Activated T-cell treated with anti-CD3 and anti-CD28 coated beads, Interleukin-2, amount 50 U/mL, for 72 hours (primary cell): Measurements from ENCODE around the gene SCGB2B2. TPM values are rescaled to one million over a fixed set of nuclear protein-coding genes. Genes with fewer than 3 reads are reported as not detected.

Source experiments
- ATAC-seq, 2 donors: fragments of 150-1000 bp; cut with Tn5 transposase; replicated peaks in 1 of 2; 2 replicates each; pipeline ENCODE4 v1.10.0; 2021; ENCODE audit warnings: moderate library complexity in 2 of 2, mild to moderate bottlenecking in 1 of 2
- DNase-seq, 2 donors: peaks; one replicate each; pipeline ENCODE4 v3.0.0; 2021 to 2022; ENCODE audit warnings: mixed read lengths in 1 of 2
- H3K27ac Mint-ChIP-seq: one replicate; pipeline ENCODE4 v1.8.0; 2022; ENCODE audit warnings: mild to moderate bottlenecking, moderate library complexity, mixed read lengths
- H3K27me3 Mint-ChIP-seq: one replicate; pipeline ENCODE4 v1.8.0; 2022; ENCODE audit warnings: low read depth, mixed read lengths
- H3K36me3 Mint-ChIP-seq, 2 donors: one replicate each; pipeline ENCODE4 v1.8.0; 2022; ENCODE audit warnings: mixed read lengths in 2 of 2, mild to moderate bottlenecking in 1 of 2; ENCODE audit not compliant: insufficient read depth in 2 of 2
- H3K4me1 Mint-ChIP-seq: one replicate; pipeline ENCODE4 v1.8.0; 2022; ENCODE audit warnings: low read depth, mixed read lengths
- H3K4me3 Mint-ChIP-seq, 2 donors: one replicate each; pipeline ENCODE4 v1.8.0; 2022; ENCODE audit warnings: mild to moderate bottlenecking in 2 of 2, mixed read lengths in 2 of 2, moderate library complexity in 2 of 2
- H3K9me3 Mint-ChIP-seq, 2 donors: one replicate each; pipeline ENCODE4 v1.8.0; 2022; ENCODE audit warnings: mixed read lengths in 2 of 2
- total RNA-seq, 2 donors: library from RNA; stranded (reverse); gene quantifications; one replicate each; pipeline ENCODE4 v1.2.3, GENCODE V29; 2022

Gene SCGB2B2
- total RNA-seq: 1 to 10 TPM; 1.4 to 1.6 TPM

DNA sequence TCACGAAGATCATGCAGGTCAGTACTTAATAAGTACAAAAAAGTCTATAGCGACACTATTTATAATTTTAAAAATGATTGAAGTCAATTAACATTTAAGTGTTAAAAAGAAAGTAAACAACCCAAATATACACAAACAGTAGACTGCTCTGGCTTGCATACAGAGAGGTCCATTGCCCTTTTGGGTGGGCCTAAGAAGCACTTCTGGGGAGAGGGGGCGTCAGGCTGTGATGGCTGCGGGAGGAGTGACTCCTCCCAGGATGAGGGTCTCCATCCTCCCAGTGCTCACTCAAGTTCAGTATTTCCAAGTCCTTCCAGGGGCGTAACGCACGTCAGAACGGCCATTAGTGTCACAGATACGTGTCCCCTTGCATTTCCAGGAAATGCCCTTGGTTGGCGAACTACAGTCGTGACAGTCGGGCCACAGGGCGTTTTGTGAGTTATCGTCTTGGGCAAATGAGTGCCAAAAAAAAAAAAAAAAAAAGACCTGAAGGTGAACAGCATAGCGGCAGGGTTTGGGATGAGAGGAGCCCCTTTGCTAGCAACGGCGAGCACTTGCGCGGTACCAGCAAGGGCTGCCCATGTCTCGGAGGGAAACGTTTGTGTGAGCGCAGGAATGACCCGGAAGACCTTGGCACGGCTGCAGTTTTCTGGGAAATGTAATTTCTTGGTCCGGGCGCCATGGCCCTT, at the start of gene SCGB2B2:
Gene SCGB2B2, minus strand, starts transcription at position 463 of the 689 bp plus-strand sequence. CDS start 82,596 bp downstream, outside the sequence.
- DNase-seq: peak in 1 of 2 donors; percentile 79
- peak within 1 kb of the TSS; percentile 98 to 99 for H3K4me3 Mint-ChIP-seq
- H3K36me3 Mint-ChIP-seq: peaks cover 27 to 43% of the 10 kb centered on the region in 2 donors
- peak; percentile 72 to 75 for ATAC-seq
- H3K27me3 Mint-ChIP-seq: no peaks in the 10 kb centered on the region
- peaks cover 32% of the 10 kb centered on the region for H3K4me1 Mint-ChIP-seq
- H3K9me3 Mint-ChIP-seq: peaks cover 8 to 9% of the 10 kb centered on the region in 2 donors
- peak within 1 kb of the TSS; percentile 100 for H3K27ac Mint-ChIP-seq

- H3K4me1 Mint-ChIP-seq: no peaks in the 10 kb centered on the region
- peaks cover 37% of the 10 kb centered on the region for H3K27me3 Mint-ChIP-seq
- ATAC-seq (no peak), DNase-seq (no peak)
- H3K9me3 Mint-ChIP-seq: no peaks in the 10 kb centered on the region
- no peak overlapping the region for H3K4me3 Mint-ChIP-seq
- H3K27ac Mint-ChIP-seq: no peak overlapping the region
- no peaks in the 10 kb centered on the region for H3K36me3 Mint-ChIP-seq
Measured at GRCh38 chr19:34725400-34725799, 48.4 kb upstream of the SCGB2B2 start.

DNA sequence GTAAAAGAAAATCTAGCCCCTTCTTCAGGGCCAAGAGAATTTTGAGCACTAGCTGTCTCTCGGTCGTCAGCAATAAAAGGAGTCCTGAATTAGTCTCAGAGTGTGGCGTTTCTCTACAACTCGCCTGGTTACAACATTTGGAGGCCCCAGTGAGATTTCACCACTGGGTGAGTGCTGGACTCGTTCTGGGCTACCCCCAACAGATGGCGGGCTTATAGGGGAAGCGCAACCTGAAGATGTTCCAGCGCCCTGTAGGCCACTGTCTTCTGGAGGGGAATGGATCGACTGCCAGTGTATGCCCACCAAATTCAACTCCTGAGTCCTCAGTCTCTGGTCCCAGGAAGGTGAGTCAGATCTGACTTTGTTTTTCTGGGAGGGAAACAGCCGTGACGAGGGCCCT, 45.4 kb upstream of the SCGB2B2 start:
- Mint-ChIP-seq H3K27ac (no peak overlapping the region), H3K27me3 (peaks cover 28% of the 10 kb centered on the region), H3K36me3 (no peaks in the 10 kb centered on the region), H3K4me3 (no peak overlapping the region), H3K9me3 (no peaks in the 10 kb centered on the region), H3K4me1 (no peaks in the 10 kb centered on the region)
- no peak for DNase-seq
- ATAC-seq: no peak

DNA sequence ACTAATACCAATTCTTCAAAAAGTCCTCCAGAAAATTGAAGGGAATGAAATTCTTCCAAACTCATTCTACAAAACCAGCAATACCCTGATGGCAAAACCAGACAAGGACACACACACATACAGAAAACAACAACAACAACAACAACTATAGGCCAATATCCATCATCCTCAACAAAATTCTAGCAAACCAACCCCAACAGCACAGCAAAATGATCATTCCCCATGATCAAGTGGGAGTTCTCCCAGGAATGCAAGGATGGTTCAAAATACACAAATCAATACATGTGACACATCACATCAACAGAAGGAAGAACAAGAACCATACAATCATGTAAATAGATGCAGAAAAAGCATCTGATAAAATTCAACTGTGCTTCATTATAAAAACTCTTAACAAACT, 38.4 kb upstream of the SCGB2B2 start:
- H3K27ac Mint-ChIP-seq: no peak overlapping the region
- peaks cover 10 to 13% of the 10 kb centered on the region in 2 donors for H3K36me3 Mint-ChIP-seq

DNA sequence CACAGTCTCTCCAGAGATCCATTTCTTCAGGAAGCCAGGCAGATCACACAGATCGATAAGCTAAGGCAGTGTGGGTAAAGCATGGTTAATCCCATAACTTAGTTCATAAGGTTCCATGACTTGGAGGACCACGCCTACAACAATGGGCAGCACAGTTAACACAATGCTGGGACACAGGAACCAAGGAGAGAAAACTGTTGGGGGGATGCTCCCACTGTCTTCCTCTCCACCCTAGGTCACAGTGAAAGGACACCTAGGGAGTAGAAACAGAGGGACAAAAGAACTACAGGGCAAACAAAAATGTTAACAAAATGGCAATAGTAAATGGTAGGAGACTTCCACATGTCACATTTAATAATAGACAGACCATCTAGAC, 36.3 kb upstream of the SCGB2B2 start:
- peaks cover 8 to 13% of the 10 kb centered on the region in 2 donors for H3K9me3 Mint-ChIP-seq
- H3K27me3 Mint-ChIP-seq: peaks cover 31% of the 10 kb centered on the region
- peaks cover 10 to 13% of the 10 kb centered on the region in 2 donors for H3K36me3 Mint-ChIP-seq
- peaks cover 5% of the 10 kb centered on the region for H3K4me1 Mint-ChIP-seq
- no peak overlapping the region for H3K27ac Mint-ChIP-seq
- DNase-seq: no peak
- no peak overlapping the region for H3K4me3 Mint-ChIP-seq
- ATAC-seq: no peak

More for the DNA sequence above, 38.4 kb upstream of the SCGB2B2 start:
- no peak for ATAC-seq
- Mint-ChIP-seq H3K4me3 (no peak overlapping the region), H3K27me3 (peaks cover 31% of the 10 kb centered on the region), H3K4me1 (peaks cover 5% of the 10 kb centered on the region), H3K9me3 (peaks cover 8 to 13% of the 10 kb centered on the region in 2 donors)
- DNase-seq: no peak

DNA sequence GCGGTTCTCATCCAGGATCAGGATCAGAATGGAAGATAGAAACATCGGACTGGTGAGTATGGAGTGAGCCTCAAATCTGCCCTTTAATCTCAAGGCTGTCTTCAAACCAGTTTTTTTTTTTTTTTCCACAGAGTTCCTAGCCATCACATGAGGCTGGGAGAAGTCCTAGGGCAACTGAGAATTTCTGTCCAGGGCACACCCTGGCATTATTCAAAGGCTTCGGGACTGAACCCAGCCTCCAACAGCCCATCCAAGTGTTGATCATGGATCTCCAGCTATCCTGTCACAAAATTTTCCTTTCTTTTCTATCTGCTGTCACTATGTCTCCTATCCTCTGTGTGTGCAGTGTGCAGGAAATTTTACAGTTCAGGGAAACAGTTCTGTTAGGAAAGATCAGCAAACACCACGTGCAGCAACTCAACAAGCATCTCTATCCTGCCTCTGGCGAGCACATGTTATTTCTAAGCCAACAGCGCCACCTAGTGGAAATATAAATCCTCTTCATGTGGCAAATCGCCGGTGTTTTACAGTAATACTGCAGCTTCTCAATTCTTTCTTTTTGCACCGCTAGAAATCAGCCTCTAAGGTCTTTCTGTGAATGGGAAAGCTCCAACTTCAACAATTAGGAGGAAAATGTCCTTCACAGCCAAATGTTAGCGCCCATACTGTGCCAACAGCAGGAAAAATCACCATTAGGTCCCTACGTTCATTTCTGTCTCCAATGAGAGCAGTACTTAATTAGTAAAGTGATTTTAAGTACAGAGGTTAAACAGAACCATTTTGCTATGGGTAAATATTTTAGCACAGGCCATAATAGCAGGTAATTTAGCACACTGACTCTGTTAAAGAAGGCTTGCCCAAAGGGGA, 35.7 kb upstream of the SCGB2B2 start:
- H3K36me3 Mint-ChIP-seq: peaks cover 10 to 13% of the 10 kb centered on the region in 2 donors
- H3K4me1 Mint-ChIP-seq: peaks cover 5% of the 10 kb centered on the region
- H3K9me3 Mint-ChIP-seq: peaks cover 8 to 13% of the 10 kb centered on the region in 2 donors
- ATAC-seq (peak; percentile 60 to 62), DNase-seq (peak; percentile 57 to 71)
- H3K4me3 Mint-ChIP-seq: no peak overlapping the region
- H3K27me3 Mint-ChIP-seq: peaks cover 31% of the 10 kb centered on the region
- no peak overlapping the region for H3K27ac Mint-ChIP-seq

- Mint-ChIP-seq H3K4me3 (no peak overlapping the region), H3K9me3 (peaks cover 8 to 13% of the 10 kb centered on the region in 2 donors), H3K4me1 (peaks cover 5% of the 10 kb centered on the region), H3K27me3 (peaks cover 28% of the 10 kb centered on the region), H3K27ac (no peak overlapping the region), H3K36me3 (peaks cover 10 to 13% of the 10 kb centered on the region in 2 donors)
- ATAC-seq: no peak
- no peak for DNase-seq
Measured at GRCh38 chr19:34711890-34712289, 34.9 kb upstream of the SCGB2B2 start.

- Mint-ChIP-seq H3K36me3 (peaks cover 3 to 4% of the 10 kb centered on the region in 2 donors), H3K4me1 (peaks cover 4% of the 10 kb centered on the region), H3K4me3 (no peak overlapping the region), H3K9me3 (peaks cover 2 to 4% of the 10 kb centered on the region in 2 donors), H3K27ac (no peak overlapping the region), H3K27me3 (peaks cover 23% of the 10 kb centered on the region)
- ATAC-seq (no peak), DNase-seq (no peak)
Measured at GRCh38 chr19:34707661-34708060, 30.7 kb upstream of the SCGB2B2 start.

GRCh38 chr19:34692549-34692948, 15.6 kb upstream of the SCGB2B2 start:
- DNase-seq: no peak
- H3K4me3 Mint-ChIP-seq: no peak overlapping the region
- no peaks in the 10 kb centered on the region for H3K4me1 Mint-ChIP-seq
- ATAC-seq: peak in 1 of 2 donors; percentile 32
- H3K9me3 Mint-ChIP-seq: peaks cover 5 to 13% of the 10 kb centered on the region in 2 donors
- H3K36me3 Mint-ChIP-seq: no peaks in the 10 kb centered on the region
- peaks cover 36% of the 10 kb centered on the region for H3K27me3 Mint-ChIP-seq
- no peak overlapping the region for H3K27ac Mint-ChIP-seq

DNA sequence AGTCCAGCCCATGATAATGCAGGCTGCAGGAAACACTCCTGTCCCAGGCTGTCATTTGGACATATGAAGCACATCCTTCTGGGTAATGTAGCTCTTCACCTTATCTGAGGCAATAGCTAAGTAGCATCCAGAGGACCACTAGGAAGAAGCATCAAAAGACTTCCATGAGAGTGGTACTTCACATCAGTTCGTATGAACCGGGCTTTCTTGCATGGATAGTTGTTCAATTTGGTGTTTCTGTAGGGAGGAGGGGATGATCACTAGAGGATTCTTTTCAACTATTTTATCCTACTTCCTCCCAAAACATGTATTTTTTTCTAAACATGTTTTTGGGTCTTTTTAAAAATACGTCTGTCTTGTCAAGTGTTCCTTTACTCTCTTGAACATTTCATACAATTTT, 13.4 kb upstream of the SCGB2B2 start:
- Mint-ChIP-seq H3K27ac (no peak overlapping the region), H3K9me3 (peaks cover 17 to 20% of the 10 kb centered on the region in 2 donors)
- no peak for DNase-seq

GRCh38 chr19:34688592-34688991, 11.6 kb upstream of the SCGB2B2 start:
- Mint-ChIP-seq H3K4me3 (no peak overlapping the region), H3K4me1 (no peaks in the 10 kb centered on the region), H3K9me3 (peaks cover 22 to 30% of the 10 kb centered on the region in 2 donors), H3K27ac (no peak overlapping the region), H3K36me3 (peaks cover 14 to 24% of the 10 kb centered on the region in 2 donors), H3K27me3 (peaks cover 25% of the 10 kb centered on the region)
- DNase-seq: no peak
- no peak for ATAC-seq

More for the DNA sequence above, 13.4 kb upstream of the SCGB2B2 start:
- no peak overlapping the region for H3K4me3 Mint-ChIP-seq
- no peak for ATAC-seq
- peaks cover 35% of the 10 kb centered on the region for H3K27me3 Mint-ChIP-seq
- H3K36me3 Mint-ChIP-seq: peaks cover 4 to 10% of the 10 kb centered on the region in 2 donors
- H3K4me1 Mint-ChIP-seq: no peaks in the 10 kb centered on the region

- no peak overlapping the region for H3K4me3 Mint-ChIP-seq
- H3K4me1 Mint-ChIP-seq: no peaks in the 10 kb centered on the region
- H3K27me3 Mint-ChIP-seq: peaks cover 15% of the 10 kb centered on the region
- H3K27ac Mint-ChIP-seq: no peak overlapping the region
- ATAC-seq (no peak), DNase-seq (no peak)
- peaks cover 23 to 34% of the 10 kb centered on the region in 2 donors for H3K36me3 Mint-ChIP-seq
- peaks cover 22 to 34% of the 10 kb centered on the region in 2 donors for H3K9me3 Mint-ChIP-seq
Measured at GRCh38 chr19:34687348-34687747, 10.4 kb upstream of the SCGB2B2 start.

DNA sequence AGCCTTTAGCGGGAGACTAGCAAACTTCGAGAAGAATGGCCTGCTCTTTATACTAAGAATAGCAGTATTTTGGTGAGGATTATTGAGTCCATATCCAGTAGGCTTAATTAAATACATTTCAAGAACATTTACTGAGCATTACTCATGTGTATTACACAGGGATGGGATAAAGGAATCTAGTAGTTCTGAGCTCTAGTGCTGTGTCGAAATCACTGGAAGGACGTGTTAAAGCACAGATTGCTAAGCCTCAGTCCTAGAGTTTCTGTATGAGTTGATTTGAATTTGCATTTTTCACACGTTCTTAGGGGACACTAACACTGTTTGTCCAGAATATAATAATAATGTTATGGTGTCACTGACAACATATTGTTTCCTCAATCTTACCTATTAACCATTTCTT, 9.5 kb upstream of the SCGB2B2 start:
- Mint-ChIP-seq H3K36me3 (peaks cover 23 to 43% of the 10 kb centered on the region in 2 donors), H3K9me3 (peaks cover 22 to 34% of the 10 kb centered on the region in 2 donors)
- no peak for ATAC-seq

More for the DNA sequence above, 9.5 kb upstream of the SCGB2B2 start:
- Mint-ChIP-seq H3K4me1 (no peaks in the 10 kb centered on the region), H3K27ac (no peak overlapping the region), H3K27me3 (peaks cover 6% of the 10 kb centered on the region), H3K4me3 (no peak overlapping the region)
- DNase-seq: no peak
